SU-DHL-6 (cell line): Measurements from ENCODE around the gene NR2E3.

Source experiments
- H2AFZ ChIP-seq: fragments of 200-600 bp; sonication (generic); 2 replicates; pipeline ENCODE4 v1.6.1; 2014; ENCODE audit warnings: low read depth, mild to moderate bottlenecking, moderate library complexity, mixed read lengths, antibody characterized with exemption, low read length; ENCODE audit not compliant: severe bottlenecking
- H3F3A ChIP-seq: fragments of 200-600 bp; shearing (Covaris generic); 2 replicates; pipeline ENCODE4 v1.6.0; 2016; ENCODE audit warnings: antibody characterized with exemption, mild to moderate bottlenecking; ENCODE audit not compliant: insufficient read depth
- H3K27ac ChIP-seq: fragments of 200-600 bp; sonication (generic); 2 replicates; pipeline ENCODE4 v1.5.1; 2016; ENCODE audit warnings: low read depth, mild to moderate bottlenecking, low read length, moderate library complexity, mixed read lengths
- H3K27me3 ChIP-seq: fragments of 200-600 bp; sonication (generic), shearing (Covaris generic); 2 replicates; pipeline ENCODE4 v1.6.0; 2014; ENCODE audit warnings: mild to moderate bottlenecking, low read length
- H3K36me3 ChIP-seq: fragments of 200-600 bp; sonication (generic); 2 replicates; pipeline ENCODE4 v1.6.1; 2014; ENCODE audit warnings: mild to moderate bottlenecking, low read length, mixed read lengths
- H3K4me2 ChIP-seq: fragments of 300-600, 200-600 bp; shearing (Covaris generic), sonication (generic); 2 replicates; pipeline ENCODE4 v1.6.0; 2014; ENCODE audit warnings: low read length, low read depth, mild to moderate bottlenecking; ENCODE audit not compliant: poor library complexity, severe bottlenecking
- H3K4me3 ChIP-seq: fragments of 200-600 bp; sonication (generic); 2 replicates; pipeline ENCODE4 v1.5.1; 2014; ENCODE audit warnings: antibody characterized with exemption, low read length, mild to moderate bottlenecking, mixed read lengths; ENCODE audit not compliant: insufficient read depth, poor library complexity, severe bottlenecking
- H3K79me2 ChIP-seq: fragments of 200-600 bp; sonication (generic); 2 replicates; pipeline ENCODE4 v1.6.1; 2014; ENCODE audit warnings: mild to moderate bottlenecking, low read length, moderate library complexity; ENCODE audit not compliant: insufficient read depth
- H3K9ac ChIP-seq: fragments of 200-600 bp; sonication (generic); 2 replicates; pipeline ENCODE4 v1.7.0; 2014; ENCODE audit warnings: mild to moderate bottlenecking, low read length
- H3K9me2 ChIP-seq: fragments of 200-600 bp; sonication (generic); replicated peaks from 2 replicates; pipeline ENCODE4 v1.6.1; 2014; ENCODE audit warnings: low read length; ENCODE audit not compliant: insufficient read depth
- H3K9me3 ChIP-seq: fragments of 200-600 bp; sonication (generic); 2 replicates; pipeline ENCODE4 v1.6.1; 2014; ENCODE audit warnings: low read length, mixed read lengths; ENCODE audit not compliant: insufficient read depth
- H4K20me1 ChIP-seq: fragments of 200-600 bp; sonication (generic); 2 replicates; pipeline ENCODE4 v1.6.1; 2014; ENCODE audit warnings: low read depth, mild to moderate bottlenecking, antibody characterized with exemption, low read length, moderate library complexity, mixed read lengths
- EZH2phosphoT487 ChIP-seq: fragments of 200-600 bp; sonication (generic), shearing (Covaris generic); conservative IDR thresholded peaks from 2 replicates; pipeline ENCODE4 v1.6.1; 2018; ENCODE audit warnings: mild to moderate bottlenecking, antibody characterized with exemption, low read length, moderate library complexity, mixed read lengths
- TF ChIP-seq, protein P1 (sequence below): fragments of 200-600 bp; sonication (generic); IDR thresholded peaks from one replicate; pipeline ENCODE4 v1.5.1; 2017; ENCODE audit warnings: antibody characterized with exemption, mild to moderate bottlenecking, low read length, moderate library complexity; ENCODE audit not compliant: insufficient read depth, poor library complexity, severe bottlenecking

Gene NR2E3

GRCh38 chr15:71782422-71783165, 27.8 kb upstream of the NR2E3 start:
- no peak overlapping the region for H3K4me3 ChIP-seq
- H3K79me2 ChIP-seq = no peaks in the 10 kb centered on the region
- H3K9me3 ChIP-seq = no peaks in the 10 kb centered on the region
- no peaks in the 10 kb centered on the region for H3K9me2 ChIP-seq
- no peak overlapping the region for H3K4me2 ChIP-seq
- TF ChIP-seq EZH2phosphoT487 = no peak
- TF ChIP-seq, protein P1, sequence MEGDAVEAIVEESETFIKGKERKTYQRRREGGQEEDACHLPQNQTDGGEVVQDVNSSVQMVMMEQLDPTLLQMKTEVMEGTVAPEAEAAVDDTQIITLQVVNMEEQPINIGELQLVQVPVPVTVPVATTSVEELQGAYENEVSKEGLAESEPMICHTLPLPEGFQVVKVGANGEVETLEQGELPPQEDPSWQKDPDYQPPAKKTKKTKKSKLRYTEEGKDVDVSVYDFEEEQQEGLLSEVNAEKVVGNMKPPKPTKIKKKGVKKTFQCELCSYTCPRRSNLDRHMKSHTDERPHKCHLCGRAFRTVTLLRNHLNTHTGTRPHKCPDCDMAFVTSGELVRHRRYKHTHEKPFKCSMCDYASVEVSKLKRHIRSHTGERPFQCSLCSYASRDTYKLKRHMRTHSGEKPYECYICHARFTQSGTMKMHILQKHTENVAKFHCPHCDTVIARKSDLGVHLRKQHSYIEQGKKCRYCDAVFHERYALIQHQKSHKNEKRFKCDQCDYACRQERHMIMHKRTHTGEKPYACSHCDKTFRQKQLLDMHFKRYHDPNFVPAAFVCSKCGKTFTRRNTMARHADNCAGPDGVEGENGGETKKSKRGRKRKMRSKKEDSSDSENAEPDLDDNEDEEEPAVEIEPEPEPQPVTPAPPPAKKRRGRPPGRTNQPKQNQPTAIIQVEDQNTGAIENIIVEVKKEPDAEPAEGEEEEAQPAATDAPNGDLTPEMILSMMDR = no peak
- no peaks in the 10 kb centered on the region for H3K27me3 ChIP-seq
- H3K27ac ChIP-seq = no peak overlapping the region
- no peak overlapping the region for H3K9ac ChIP-seq
- H4K20me1 ChIP-seq = no peaks in the 10 kb centered on the region
- H3F3A ChIP-seq = no peaks in the 10 kb centered on the region
- no peaks in the 10 kb centered on the region for H3K36me3 ChIP-seq
- no peak overlapping the region for H2AFZ ChIP-seq

DNA sequence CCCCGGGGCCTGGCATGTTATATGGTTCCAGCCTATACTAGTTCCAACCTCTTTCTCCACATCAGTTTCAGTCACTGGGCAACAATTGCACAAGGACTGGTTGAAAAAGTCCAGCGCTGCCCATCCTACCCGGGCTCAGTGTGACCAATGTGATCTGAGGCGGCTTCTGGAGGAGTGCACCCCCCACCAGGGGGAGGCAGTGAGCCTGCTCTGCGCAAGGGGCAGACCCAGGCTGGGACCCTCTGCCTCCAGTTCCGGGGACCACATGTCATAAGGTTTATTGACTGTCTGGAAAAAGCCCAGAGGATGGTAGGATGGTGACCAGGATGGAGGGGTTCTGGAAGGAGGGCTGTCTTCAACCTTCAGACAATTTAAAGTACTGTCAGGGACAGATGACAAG, 25.6 kb upstream of the NR2E3 start:
- TF ChIP-seq, protein P1 = peak; percentile 59
- TF ChIP-seq EZH2phosphoT487 = no peak
- Histone ChIP-seq H3K79me2 (no peaks in the 10 kb centered on the region), H3K4me3 (no peak overlapping the region), H3K4me2 (no peak overlapping the region), H4K20me1 (no peaks in the 10 kb centered on the region), H3K9me2 (no peaks in the 10 kb centered on the region), H3K27ac (no peak overlapping the region), H3K9ac (no peak overlapping the region), H3K27me3 (no peaks in the 10 kb centered on the region), H3K36me3 (no peaks in the 10 kb centered on the region), H3K9me3 (no peaks in the 10 kb centered on the region), H3F3A (no peaks in the 10 kb centered on the region), H2AFZ (no peak overlapping the region)

DNA sequence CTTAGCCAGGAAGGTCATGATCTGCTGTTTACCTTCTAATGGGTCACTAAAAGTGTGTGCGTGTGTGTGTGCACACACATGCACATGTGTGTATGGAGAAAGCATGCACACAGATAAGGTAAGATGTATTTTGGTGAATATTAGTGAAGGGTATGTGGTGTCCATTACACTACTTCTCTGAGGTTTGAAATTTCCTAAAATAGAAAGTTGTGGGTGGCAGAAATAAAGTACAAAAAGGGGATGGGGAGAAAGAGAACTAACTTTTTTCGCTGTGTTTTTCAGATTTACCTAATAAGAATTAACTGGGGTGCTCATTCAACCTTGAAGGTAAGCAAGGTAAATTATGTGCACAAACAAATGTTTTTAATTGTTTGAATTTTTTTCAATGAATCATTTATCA, 24.4 kb upstream of the NR2E3 start:
- H3K27ac ChIP-seq = no peak overlapping the region
- no peaks in the 10 kb centered on the region for H3K27me3 ChIP-seq
- no peaks in the 10 kb centered on the region for H4K20me1 ChIP-seq
- H3F3A ChIP-seq = no peaks in the 10 kb centered on the region
- H3K9ac ChIP-seq = no peak overlapping the region
- H3K9me3 ChIP-seq = no peaks in the 10 kb centered on the region
- H3K4me3 ChIP-seq = no peak overlapping the region
- no peaks in the 10 kb centered on the region for H3K36me3 ChIP-seq
- no peak overlapping the region for H3K4me2 ChIP-seq
- H2AFZ ChIP-seq = no peak overlapping the region
- no peaks in the 10 kb centered on the region for H3K9me2 ChIP-seq
- no peaks in the 10 kb centered on the region for H3K79me2 ChIP-seq
- TF ChIP-seq EZH2phosphoT487 = no peak

- Histone ChIP-seq H3K4me2 (no peak overlapping the region), H3F3A (no peaks in the 10 kb centered on the region), H3K27me3 (no peaks in the 10 kb centered on the region), H2AFZ (no peak overlapping the region), H3K9ac (no peak overlapping the region), H3K79me2 (no peaks in the 10 kb centered on the region), H3K9me3 (no peaks in the 10 kb centered on the region), H3K4me3 (no peak overlapping the region), H3K36me3 (no peaks in the 10 kb centered on the region), H3K27ac (no peak overlapping the region), H3K9me2 (no peaks in the 10 kb centered on the region), H4K20me1 (no peaks in the 10 kb centered on the region)
- TF ChIP-seq EZH2phosphoT487 = no peak
- TF ChIP-seq, protein P1 = no peak
Measured at GRCh38 chr15:71786673-71787072, 23.7 kb upstream of the NR2E3 start.
